Dedifferentiated amniotic fluid mesenchymal stem cell (primary cell): ENCODE data around the gene SLC14A1.
"Not testable (repeated sequence)": the region's sequence is repeated elsewhere in the genome, so short reads cannot be mapped to it uniquely, and the experiment has no call there.

ENCODE experiments used
- DNase-seq: peaks from one replicate; pipeline ENCODE4 v3.0.0-alpha.2; 2016; ENCODE audit errors: extremely low spot score

Gene SLC14A1

GRCh38 chr18:45757005-45757404 is 33.0 kb downstream of the SLC14A1 start:
- no peak for DNase-seq

- DNase-seq = not testable (repeated sequence)
Observed at GRCh38 chr18:45757644-45758043, 33.7 kb downstream of the SLC14A1 start.

GRCh38 chr18:45760462-45761036 is 36.6 kb downstream of the SLC14A1 start:
- DNase-seq = no peak

GRCh38 chr18:45761512-45762114 is 37.6 kb downstream of the SLC14A1 start:
- DNase-seq = no peak

- no peak for DNase-seq
Observed at GRCh38 chr18:45764000-45764686, 40.2 kb downstream of the SLC14A1 start.

GRCh38 chr18:45765796-45766195 is 41.8 kb downstream of the SLC14A1 start:
- no peak for DNase-seq

- peak; percentile 61 for DNase-seq
Observed at GRCh38 chr18:45771587-45772480, 47.9 kb downstream of the SLC14A1 start.

GRCh38 chr18:45774065-45774521 is 50.1 kb downstream of the SLC14A1 start:
- no peak for DNase-seq

GRCh38 chr18:45775241-45775676 is 51.3 kb downstream of the SLC14A1 start:
- no peak for DNase-seq

- no peak for DNase-seq
Observed at GRCh38 chr18:45775743-45776142, 51.8 kb downstream of the SLC14A1 start.

- DNase-seq = peak; percentile 51
Observed at GRCh38 chr18:45777393-45777792, 53.4 kb downstream of the SLC14A1 start.

- DNase-seq = peak; percentile 61
Observed at GRCh38 chr18:45780568-45780967, 56.6 kb downstream of the SLC14A1 start.

GRCh38 chr18:45782662-45783061 is 58.7 kb downstream of the SLC14A1 start:
- DNase-seq = no peak

- no peak for DNase-seq
Observed at GRCh38 chr18:45783097-45784075, 59.4 kb downstream of the SLC14A1 start.

- no peak for DNase-seq
Observed at GRCh38 chr18:45785134-45785533, 61.2 kb downstream of the SLC14A1 start.

GRCh38 chr18:45786941-45787340 is 63.0 kb downstream of the SLC14A1 start:
- no peak for DNase-seq

- no peak for DNase-seq
Observed at GRCh38 chr18:45787346-45787745, 63.4 kb downstream of the SLC14A1 start.

- no peak for DNase-seq
Observed at GRCh38 chr18:45788861-45789260, 64.9 kb downstream of the SLC14A1 start.

- no peak for DNase-seq
Observed at GRCh38 chr18:45792506-45793263, 68.7 kb downstream of the SLC14A1 start.
